ENCODE data around the gene EPM2A. TPM values are rescaled to one million over a fixed set of nuclear protein-coding genes. Genes with fewer than 3 reads are reported as not detected.
"Not testable (repeated sequence)": the region's sequence is repeated elsewhere in the genome, so short reads cannot be mapped to it uniquely, and the experiment has no call there.

Gene EPM2A
- total and polyA plus RNA-seq, 8 donors: 2.6 to 4.8 (median 4.3) TPM

DNA sequence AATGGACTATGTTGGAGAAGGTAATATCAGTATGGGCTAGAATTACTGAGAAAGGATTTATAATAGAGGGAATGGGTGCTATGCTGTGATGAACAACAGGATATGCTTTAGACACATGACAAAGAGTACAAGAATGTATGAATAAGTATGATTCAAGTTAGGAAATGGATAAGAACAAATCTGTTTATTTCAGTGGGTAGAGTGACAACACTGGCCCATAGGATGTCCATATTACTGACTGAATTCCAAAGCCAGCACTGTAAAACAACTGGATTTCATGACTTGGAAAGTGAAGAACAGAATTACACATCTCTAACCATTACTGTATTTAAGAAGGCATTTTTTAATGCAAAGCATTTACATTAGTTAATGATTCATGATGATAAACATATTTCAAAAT, 35.9 kb downstream of the EPM2A start:
- Histone ChIP-seq H3K27me3 (no peaks in the 10 kb centered on the region), H3K36me3 (no peaks in the 10 kb centered on the region), H3K4me3 (no peak overlapping the region), H3K27ac (no peak overlapping the region), H3K4me1 (no peaks in the 10 kb centered on the region), H3K9me3 (no peaks in the 10 kb centered on the region)
- ATAC-seq (no peak), DNase-seq (no peak), FAIRE-seq (no peak)
- TF ChIP-seq CTCF (IDR thresholded peaks at IDR 0.05): no peak
- intact Hi-C loops (cut with DNase I): no loop called here

DNA sequence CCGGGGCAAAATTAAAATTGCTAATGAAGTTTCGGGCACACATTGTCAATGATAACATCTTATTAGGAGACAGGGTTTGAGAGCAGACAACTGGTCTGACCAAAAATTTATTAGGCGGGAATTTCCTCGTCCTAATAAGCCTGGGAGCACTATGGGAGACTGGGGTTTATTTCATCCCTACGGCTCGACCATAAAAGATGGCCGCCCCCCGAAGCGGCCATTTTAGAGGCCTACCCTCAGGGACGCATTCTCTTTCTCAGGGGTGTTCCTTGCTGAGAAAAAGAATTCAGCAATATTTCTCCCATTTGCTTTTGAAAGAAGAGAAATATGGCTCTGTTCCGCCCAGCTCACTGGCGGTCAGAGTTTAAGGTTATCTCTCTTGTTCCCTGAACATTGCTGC, 37.9 kb downstream of the EPM2A start:
- ATAC-seq; H3K4me3 ChIP-seq; H3K27ac ChIP-seq; H3K27me3 ChIP-seq; H3K36me3 ChIP-seq; intact Hi-C loops (cut with DNase I); H3K4me1 ChIP-seq; H3K9me3 ChIP-seq; FAIRE-seq; DNase-seq: not testable (repeated sequence)
- WGBS, 2 donors: 96 to 98% methylated on average over 10 to 12 of the region's 12 CpGs

- Histone ChIP-seq H3K36me3 (no peaks in the 10 kb centered on the region), H3K4me1 (no peaks in the 10 kb centered on the region), H3K9me3 (no peaks in the 10 kb centered on the region), H3K27me3 (no peaks in the 10 kb centered on the region), H3K4me3 (no peak overlapping the region), H3K27ac (no peak overlapping the region)
- ATAC-seq (no peak), DNase-seq (no peak), FAIRE-seq (no peak)
- intact Hi-C loops (cut with DNase I): no loop called here
- no peak for TF ChIP-seq CTCF (IDR thresholded peaks at IDR 0.05)
- 84 to 88% methylated on average over 4 of the region's 4 CpGs for WGBS, 2 donors
Observed at GRCh38 chr6:145694083-145694737, 41.1 kb downstream of the EPM2A start.

- H3K4me3 ChIP-seq: no peak overlapping the region
- TF ChIP-seq CTCF (IDR thresholded peaks at IDR 0.05): no peak
- ATAC-seq (no peak), DNase-seq (no peak), FAIRE-seq (no peak)
- no peaks in the 10 kb centered on the region for H3K36me3 ChIP-seq
- no peaks in the 10 kb centered on the region for H3K27me3 ChIP-seq
- intact Hi-C loops (cut with DNase I): no loop called here
- H3K4me1 ChIP-seq: no peaks in the 10 kb centered on the region
- H3K27ac ChIP-seq: no peak overlapping the region
- 59 to 69% methylated on average over 2 of the region's 2 CpGs for WGBS, 2 donors
- H3K9me3 ChIP-seq: no peaks in the 10 kb centered on the region
Observed at GRCh38 chr6:145690969-145691368, 44.4 kb downstream of the EPM2A start.

GRCh38 chr6:145689529-145689928, 45.8 kb downstream of the EPM2A start:
- H3K9me3 ChIP-seq: no peaks in the 10 kb centered on the region
- FAIRE-seq (no peak), DNase-seq (no peak), ATAC-seq (no peak)
- intact Hi-C loops (cut with DNase I): no loop called here
- H3K27me3 ChIP-seq: no peaks in the 10 kb centered on the region
- no peaks in the 10 kb centered on the region for H3K4me1 ChIP-seq
- H3K36me3 ChIP-seq: no peaks in the 10 kb centered on the region
- TF ChIP-seq CTCF (IDR thresholded peaks at IDR 0.05): no peak
- 92 to 98% methylated on average over 2 of the region's 2 CpGs for WGBS, 2 donors
- H3K4me3 ChIP-seq: no peak overlapping the region
- no peak overlapping the region for H3K27ac ChIP-seq
